ENCODE data around the gene DDX39A.

GRCh38 chr19:14416817-14417231 lies 2.3 kb downstream of the DDX39A start:
- no peak for TF ChIP-seq CTCF (IDR thresholded peaks at IDR 0.05)
- TF ChIP-seq EZH2 (IDR thresholded peaks at IDR 0.05) = no peak

All from neural progenitor cell (in vitro differentiated cells).